NK-92 treated with Interleukin-12 subunit alpha and Interleukin-12 subunit beta, amount 100 ng/mL, for 24 hours (cell line): ENCODE measurements around the gene TIMM23B.
"Not testable (repeated sequence)": the region's sequence is repeated elsewhere in the genome, so short reads cannot be mapped to it uniquely, and the experiment has no call there.

Experiments used
- DNase-seq: peaks from one replicate; lab custom pipeline; 2025; lab: John Stamatoyannopoulos, UW

Gene TIMM23B

DNA sequence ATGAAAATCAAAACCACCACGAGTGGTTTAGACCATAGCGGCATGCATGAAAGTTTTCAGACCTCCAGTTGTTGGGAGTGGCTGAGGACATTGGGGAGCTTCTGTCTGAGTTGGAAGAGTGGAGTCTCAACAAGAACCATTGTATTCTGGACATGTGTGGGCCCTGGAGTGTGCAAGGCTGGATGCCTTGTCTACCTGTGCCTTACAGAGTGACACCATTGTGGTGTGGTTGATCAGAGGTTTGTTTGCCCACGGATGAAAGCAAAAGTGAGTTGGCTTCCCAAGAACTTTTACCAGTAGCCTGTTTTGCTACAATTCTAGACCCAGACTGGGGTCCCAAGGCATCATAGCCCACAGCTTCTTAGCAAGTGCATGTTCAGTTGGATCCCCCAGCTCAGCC lies 35.9 kb downstream of the TIMM23B start:
- DNase-seq: not testable (repeated sequence)

DNA sequence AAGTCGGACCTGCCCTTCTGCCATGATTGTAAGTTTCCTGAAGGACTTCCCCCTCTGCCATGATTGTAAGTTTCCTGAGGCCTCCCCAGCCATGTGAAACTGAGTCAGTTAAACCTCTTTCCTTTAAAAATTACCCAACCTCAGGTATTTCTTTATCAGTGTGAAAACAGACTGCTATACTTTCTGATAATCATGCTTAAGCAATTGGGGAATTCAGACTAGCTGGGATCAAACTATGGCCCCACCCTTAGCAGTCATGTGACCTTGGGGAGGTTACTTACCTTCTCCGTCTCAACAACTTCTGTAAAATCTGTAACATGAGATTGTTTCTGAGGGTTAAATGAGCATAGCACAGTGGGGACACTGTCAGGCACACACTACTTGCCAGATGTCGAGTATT lies 45.4 kb downstream of the TIMM23B start:
- DNase-seq: not testable (repeated sequence)

DNA sequence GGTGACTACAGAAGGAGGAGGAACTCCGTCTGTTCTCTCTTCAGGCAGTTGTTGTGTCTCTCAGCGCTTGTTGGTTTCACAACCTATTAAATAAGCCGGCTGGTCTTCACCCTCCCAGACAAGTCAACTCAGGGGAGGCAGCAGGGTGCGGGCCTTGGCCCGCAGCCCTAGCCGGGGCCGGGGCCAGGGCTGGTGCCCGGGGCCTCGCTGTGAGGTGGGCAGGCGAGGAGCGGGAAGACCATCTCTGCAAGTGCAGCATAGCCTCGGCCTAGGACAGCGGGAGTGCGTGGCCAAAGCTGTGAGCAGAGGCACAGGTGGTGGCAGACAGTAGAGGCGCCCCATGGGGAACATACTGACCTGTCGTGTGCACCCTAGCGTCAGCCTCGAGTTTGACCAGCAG lies 46.5 kb downstream of the TIMM23B start, which contains the start of gene AGAP6:
Gene AGAP6, plus strand, starts transcription at position 31 of the 400 bp plus-strand sequence. Its CDS starts 310 bp downstream, at position 341.
- not testable (repeated sequence) for DNase-seq

DNA sequence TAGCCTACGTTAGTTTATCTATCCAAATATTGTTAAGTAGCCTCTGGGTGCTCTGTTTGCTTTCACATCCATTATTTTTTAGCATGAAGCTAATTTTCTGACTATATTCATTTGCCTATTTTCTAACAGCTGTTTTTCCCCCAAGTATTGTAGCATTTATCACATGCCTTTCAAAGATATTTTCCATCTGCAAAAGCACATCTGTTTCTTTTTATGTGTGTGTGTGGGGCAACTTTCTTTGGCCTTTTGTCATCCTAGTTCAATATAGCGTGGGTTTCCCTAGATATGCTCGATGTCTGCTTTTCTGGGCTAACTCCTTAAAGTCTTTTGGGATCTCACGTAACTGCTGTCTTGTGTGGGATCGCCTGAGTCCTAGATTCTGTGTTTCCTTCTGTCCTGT lies 53.5 kb downstream of the TIMM23B start:
- not testable (repeated sequence) for DNase-seq

DNA sequence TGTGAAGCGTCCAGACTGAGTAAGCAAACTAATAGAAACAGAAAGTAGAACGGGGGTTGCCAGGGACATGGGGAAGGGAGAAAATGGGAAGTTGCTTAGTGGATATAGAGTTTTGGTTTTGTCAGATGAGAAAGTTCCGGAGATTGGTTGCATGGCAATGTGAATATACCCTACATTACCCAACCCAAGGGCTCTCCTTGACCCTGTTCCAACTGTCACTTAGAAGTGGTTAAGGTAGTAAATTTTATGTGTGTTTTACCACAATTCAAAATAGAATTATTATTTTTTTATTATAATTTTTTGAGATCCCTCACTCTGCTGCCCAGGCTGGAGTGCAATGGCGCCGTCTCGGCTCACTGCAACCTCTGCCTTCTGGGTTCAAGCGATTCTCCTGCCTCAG lies 72.2 kb downstream of the TIMM23B start:
- not testable (repeated sequence) for DNase-seq

DNA sequence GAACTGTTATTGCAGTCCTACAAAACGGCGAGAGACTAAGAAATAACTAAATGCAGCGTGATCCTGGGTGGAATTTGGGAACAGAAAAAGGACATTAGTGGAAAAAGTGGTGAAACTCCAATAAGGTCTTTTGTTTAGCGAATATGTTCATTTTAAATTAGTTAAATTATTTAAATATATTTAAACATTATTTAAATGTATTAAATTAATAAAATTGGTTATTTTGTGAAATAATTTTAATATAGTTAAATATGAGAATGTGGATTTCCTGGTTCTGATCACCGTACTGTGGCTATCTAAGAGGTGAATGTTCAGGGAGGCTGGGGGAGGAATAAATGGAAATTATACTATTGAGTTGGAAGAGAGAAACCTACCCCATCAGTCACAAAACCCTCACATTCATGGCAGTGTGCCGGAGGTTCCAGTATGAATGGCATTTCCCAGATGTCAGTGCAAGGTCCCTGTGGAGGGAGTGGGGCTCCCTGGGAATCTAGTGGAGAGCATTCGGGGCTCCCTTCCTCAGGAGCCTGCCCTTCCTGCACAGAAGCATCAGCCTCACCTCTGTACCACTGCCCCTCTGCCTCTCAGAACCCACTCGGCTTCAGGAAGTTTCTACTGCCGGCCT lies 73.9 kb downstream of the TIMM23B start:
- DNase-seq: not testable (repeated sequence)

DNA sequence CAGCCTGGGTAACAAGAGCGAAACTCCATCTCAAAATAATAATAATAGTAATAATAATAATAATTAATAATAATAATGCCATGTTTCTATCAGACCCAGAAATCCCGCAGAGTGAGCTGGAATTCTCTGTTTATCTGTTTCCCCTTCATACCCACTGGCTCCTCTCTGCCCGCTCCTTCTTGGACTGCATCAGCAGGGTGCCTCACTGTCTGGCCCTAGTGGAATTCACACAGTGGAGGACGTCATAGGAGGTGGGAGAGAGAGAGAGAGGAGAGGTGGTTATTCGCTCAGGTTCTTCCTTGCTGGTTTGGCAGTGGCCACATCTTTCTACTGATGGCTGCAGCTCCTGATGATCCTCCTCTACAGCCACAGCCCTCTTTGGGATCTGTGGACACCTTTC lies 75.1 kb downstream of the TIMM23B start:
- not testable (repeated sequence) for DNase-seq

DNA sequence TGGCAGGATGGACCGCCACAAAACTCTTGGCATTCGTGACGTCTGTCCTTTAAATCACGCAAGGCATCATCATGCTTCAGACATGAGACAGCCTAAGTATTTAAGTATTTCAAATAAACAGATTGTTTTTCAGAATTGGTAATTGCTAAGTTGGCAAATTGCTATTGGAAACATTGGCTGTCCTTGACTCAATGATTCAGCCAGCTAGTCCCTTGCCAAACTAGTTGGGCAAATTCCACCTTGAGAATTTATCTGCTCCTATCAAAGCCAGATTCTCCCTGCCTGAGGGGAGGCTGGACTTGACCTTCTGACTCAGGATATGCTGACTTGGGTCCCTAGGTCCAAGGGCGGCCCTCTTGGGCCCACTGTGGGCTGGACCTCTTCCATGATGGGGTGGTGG lies 75.8 kb downstream of the TIMM23B start:
- DNase-seq: not testable (repeated sequence)

DNA sequence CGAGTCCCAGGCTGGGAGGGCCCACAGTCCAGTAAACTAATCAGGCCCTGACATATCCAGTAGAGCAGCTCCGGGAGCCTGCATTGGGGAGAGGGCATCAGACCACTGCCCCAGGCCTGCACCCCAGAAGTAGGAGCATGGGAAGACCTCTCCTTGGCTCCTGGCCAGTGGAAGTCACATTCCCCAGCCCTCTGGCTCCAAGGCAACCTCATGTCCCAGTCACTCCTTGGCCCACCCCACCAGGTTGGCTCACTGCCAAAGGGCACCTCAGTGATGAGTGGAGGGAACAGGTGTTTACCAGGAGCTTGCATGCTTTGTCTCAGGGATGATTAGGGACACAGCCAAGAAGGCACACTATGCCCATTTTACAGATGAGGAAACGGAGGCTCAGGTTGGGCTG lies 77.4 kb downstream of the TIMM23B start:
- DNase-seq: not testable (repeated sequence)

DNA sequence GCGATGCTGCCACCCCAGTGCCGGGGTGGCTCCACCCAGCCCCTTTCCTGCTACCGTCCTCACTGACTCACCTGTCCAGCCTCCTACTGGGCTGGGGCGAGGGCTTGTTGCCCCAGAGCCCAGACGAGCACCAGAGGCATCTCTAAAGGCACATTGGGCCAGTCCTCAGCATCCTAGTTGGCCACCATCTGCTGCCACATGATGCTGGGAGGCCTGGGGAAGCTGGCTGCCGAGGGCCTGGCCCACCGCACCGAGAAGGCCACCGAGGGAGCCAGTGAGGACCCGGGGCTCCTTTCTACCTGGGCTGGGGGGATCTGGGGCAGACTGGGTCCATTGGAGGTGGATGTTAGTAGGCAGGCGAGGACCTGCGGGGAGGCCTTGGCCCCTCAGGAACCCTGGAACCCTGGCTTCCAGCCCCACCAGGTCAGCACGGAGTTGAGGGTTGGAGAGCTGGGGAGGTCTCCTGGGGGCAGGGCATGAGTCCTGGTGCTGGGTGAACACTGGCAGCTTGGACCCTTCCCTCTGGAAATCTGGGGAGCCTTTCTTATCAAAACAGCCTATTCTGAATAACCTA lies 78.7 kb downstream of the TIMM23B start:
- DNase-seq: not testable (repeated sequence)

DNA sequence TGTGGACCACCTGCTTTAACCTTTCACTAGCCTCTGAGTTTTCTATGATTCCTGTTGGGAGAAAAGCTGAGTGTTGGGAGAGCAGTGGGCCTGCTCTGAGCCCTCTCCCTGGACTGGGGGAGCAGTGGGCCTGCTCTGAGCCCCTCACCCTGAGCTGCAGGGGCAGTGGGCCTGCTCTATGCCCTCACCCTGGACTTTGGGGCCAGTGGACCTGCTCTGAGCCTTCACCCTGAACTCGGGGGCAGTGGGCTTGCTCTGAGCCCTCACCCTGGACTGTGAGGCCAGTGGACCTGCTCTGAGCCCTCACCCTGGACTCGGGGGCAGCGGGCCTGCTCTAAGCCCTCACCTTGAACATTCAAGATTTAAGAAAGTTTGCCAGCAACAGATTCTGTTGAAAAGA lies 79.8 kb downstream of the TIMM23B start:
- DNase-seq: no peak
